NCI-H774 (cell line): ENCODE measurements around the gene TRMT10C.
"Not testable (repeated sequence)": the region's sequence is repeated elsewhere in the genome, so short reads cannot be mapped to it uniquely, and the experiment has no call there.

Experiments
- DNase-seq: peaks from one replicate; lab custom pipeline; 2025; lab: John Stamatoyannopoulos, UW

Gene TRMT10C

GRCh38 chr3:101561630-101562328, at the start of gene TRMT10C:
Gene TRMT10C (plus strand): TSS chr3:101561868. CDS start chr3:101564782, 2,914 bp downstream.
- DNase-seq = peak; percentile 93

DNA sequence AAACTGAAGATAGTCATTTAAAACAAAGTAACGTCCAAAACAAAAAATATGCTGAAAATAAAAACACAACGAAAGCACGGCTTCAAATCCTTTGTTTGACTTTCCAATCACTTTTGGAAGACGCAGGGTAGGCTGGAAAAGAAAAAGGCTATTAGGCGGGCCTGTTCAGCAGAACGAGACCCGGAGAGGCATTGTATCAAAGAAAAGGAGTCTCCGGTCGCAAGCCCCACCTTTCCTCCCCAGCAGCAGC, 49.3 kb upstream of the TRMT10C start:
- DNase-seq = no peak

DNA sequence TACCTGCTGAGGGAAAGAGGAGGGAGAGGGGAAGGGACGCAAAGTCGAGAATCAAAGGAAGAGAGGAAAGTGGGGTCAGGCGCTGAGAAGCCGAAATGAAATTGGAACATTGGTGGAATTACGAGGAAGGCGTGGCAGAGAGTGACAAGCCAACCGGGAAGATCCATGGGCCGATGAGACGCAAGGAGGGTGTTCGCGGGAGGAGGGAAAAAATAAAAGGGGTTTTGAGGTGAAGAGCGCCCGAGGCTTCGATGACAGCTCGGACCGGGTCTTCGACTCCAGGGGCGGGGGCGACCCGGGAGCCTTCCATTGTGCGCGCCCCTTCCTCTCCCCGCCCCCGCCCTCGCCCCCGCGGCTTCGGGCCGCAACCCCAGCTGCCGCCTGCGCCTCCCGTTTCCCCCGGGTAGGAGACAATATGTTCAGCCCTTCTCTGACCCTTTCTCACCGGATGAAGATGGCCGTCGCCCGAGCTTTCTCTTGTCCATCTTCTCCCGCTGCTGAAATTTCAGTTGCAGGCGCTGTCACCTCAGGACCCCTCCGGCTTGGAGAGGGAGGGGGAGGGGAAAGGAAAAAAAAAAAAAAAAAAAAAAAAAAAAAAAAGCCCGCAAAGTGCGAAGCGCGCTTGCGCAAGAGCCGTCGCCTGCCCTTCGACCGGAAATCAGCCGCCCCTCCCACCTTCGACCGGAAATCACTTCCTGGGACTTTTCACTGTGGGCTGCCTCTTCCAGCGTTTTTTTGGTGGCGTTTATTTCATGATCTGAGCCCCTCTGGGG, 48.8 kb upstream of the TRMT10C start, which contains the start of gene SENP7:
TSS of gene SENP7 (minus strand) at position 567 of the 773 bp plus-strand sequence. CDS start at position 485, 82 bp downstream.
- DNase-seq = peak; percentile 80

- DNase-seq = no peak
Measured at GRCh38 chr3:101513419-101513986, 48.2 kb upstream of the TRMT10C start.

DNA sequence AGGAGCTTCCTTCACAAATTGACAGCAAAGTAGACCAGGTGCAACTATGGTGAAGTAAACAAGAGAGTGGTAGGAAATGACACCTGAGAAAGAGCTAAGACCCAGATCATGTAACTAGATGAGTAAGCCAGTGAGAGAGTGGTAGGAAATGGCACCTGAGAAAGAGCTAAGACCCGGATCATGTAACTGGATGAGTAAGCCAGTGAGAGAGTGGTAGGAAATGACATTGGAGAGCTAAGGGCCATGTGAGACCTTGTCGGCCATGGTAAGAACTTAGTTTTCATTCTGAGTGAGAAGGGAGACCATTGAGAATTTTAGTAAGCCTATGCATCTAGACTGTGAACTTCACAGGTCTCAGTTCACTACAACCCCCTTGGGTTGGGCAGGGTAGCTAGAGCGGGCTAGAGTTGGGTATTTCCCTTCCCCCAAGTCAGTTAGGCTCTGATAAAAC, 43.2 kb upstream of the TRMT10C start:
- DNase-seq = no peak

DNA sequence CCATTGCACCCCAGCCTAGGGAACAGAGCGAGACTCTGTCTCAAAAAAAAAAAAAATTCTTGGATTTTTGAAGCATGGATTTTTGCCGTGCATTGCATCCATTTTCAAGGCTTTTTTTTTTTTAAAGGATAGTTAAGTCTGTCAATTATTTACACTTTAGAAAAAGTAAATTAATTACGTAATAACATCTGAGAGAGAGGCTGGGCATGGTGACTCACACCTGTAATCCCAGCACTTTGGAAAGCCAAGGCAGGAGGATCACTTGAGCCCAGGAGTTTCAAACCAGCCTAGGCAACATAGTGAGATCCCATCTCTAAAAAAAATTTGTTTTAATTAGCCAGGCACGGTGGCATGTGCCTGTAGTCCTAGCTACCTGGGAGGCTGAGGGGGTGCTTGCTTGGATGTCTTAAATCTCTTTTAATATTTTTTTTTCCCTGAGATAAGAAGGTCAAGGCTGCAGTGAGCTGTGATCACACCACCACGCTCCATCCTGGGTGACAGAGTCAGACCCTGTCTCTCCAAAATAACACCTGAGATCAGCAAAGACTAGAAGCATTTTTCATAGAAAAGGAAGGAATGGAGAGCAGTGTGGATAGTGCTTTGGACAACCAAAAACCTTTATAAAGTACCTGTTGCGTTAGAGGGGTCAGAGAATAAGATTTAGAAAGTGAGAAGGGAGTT, 41.8 kb upstream of the TRMT10C start:
- DNase-seq = no peak

- no peak for DNase-seq
Measured at GRCh38 chr3:101521211-101521701, 40.4 kb upstream of the TRMT10C start.

DNA sequence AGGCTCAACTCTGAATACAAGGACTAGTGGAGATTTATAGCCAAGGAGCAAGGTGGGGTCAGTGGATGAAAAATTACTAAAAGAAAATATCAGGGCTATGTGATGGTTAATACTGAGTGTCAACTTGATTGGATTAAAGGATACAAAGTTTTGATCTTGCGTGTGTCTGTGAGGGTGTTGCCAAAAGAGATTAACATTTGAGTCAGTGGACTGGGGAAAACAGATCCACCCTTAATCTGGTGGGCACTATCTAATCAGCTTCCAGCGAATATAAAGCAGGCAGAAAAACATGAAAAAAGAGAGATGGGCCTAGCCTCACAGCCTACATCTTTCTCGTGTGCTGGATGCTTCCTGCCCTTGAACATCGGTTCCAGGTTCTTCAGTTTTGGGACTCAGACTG, 34.2 kb upstream of the TRMT10C start:
- DNase-seq = no peak

DNA sequence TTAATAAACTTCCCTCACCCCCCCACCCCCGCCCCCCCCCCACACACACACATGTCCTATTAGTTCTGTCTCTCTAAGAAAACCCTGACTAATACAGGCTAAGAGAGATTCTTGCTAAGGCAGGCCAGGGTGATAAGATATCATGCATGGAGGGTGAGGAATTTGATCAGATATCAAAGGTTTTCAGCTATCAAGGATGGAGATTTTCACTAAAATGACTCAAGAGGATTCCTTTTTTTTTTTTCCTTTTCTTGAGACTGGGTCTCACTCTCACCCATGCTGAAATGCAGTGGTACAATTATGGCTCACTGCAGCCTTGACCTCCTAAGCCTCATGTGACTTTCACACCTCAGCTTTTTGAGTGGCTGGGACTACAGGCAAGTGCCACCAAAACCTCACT, 33.8 kb upstream of the TRMT10C start:
- DNase-seq = no peak

DNA sequence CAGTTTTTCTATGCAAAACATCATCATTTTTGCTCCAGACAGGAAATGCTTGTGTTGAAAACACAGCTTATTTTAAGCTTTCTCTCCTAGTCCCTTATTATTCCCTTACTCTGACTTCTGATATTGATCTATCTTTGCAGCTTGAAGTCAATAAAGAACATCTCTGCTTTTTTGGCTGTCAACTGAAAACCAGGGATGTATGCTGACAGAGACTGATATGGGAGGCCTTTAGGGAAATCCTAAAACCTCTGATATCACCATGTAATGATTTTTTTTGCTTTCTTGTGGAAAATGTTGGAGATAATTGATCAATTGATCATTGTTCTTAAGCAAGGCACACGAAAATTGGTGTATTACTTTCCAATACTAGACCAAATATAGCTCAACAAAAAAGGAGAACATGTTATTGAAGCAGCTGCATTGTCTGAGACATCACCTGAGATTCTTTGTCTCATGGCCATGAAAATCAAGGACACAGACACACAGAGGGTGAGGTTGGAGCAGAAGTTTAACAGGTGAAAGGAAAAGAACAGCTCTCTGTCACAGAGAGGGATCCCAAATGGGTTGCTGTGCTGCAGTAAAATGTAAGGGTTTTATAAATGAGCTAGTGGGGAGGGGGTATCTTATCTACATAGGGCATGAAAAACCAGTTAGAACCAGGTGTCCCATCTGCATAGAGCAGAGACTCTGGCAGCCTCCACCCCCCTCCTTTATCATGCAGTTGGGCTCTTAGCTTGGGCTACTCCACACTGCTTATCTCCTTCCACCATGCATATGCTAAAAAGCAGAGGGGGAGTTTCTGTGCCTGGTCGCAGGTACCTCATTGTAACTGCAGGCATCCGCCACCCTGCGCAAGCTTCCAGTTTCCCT, 31.6 kb upstream of the TRMT10C start:
- no peak for DNase-seq

DNA sequence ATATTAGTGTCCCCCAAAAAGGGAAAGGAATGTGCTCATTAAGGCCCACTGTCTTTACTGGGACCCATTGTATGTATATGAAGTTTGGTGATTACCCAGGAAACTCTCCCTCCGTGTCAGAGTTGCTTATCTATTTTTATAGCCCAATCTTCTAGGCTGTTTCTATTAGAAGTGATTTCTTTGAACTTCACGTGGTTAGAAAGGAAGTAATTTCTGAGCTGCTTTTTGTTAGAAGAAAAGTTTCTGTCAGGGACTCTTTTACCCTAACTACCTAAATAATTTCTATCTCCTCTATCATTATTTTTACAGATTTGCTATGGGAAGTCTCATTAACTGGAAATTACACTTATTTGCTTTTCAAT, 31.0 kb upstream of the TRMT10C start:
- no peak for DNase-seq

- DNase-seq = no peak
Measured at GRCh38 chr3:101531473-101532086, 30.1 kb upstream of the TRMT10C start.

- DNase-seq = no peak
Measured at GRCh38 chr3:101532783-101533602, 28.7 kb upstream of the TRMT10C start.

GRCh38 chr3:101533603-101533968, 28.1 kb upstream of the TRMT10C start:
- no peak for DNase-seq

DNA sequence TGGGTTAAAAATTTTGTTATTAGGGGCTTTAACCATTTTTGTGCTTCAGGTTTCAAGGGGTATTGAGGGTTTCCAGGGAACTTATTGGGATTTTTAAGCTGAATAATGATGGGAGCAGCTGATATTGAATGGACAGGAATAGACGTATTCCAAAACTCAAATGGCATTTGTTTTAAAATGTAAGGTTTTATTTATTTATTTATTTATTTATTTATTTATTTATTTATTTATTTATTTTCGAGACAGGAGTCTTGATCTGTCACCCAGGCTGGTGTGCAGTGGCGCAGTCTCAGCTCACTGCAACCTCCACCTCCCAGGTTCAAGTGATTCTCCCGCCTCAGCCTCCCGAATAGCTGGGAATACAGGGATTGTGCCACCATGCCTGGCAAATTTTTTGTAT, 26.4 kb upstream of the TRMT10C start:
- DNase-seq = no peak

DNA sequence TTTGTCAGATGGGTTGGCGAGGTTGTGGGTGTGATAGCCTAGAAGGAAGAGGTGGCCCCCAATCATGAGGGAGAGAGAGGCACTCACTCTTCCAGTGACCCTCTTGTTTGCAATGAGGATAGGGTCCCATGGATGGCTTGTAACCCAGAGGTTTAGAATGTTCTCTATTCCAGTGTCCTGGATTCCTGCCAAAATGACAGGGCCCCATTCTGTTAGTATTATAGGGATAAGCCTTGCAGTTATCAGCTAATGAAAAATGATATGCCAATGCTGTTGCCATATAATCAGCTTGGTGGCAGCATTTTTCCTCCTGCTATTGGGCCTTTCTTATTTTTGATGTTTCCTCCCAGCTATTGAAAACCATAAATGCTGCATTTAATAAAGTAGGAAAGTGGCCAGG, 25.4 kb upstream of the TRMT10C start:
- no peak for DNase-seq

- not testable (repeated sequence) for DNase-seq
Measured at GRCh38 chr3:101536955-101537354, 24.7 kb upstream of the TRMT10C start.

DNA sequence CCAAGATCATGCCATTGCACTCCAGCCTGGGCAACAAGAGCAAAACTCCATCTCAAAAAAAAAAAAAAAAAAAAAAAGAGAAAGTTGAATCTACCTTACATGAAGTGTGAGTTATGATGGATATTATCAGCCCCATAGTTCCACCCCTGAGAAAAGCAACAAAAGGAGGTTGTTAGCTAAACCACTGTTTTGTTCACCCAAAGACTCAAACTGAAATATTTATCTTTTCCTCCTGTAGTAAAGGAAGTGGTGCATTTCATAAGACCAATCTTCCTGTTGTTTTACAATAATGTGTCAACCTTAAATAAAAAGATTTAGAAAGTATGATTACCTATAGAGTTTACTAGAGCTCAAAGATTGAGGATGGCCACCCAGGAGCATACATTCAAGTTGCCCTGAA, 18.7 kb upstream of the TRMT10C start:
- DNase-seq = no peak

GRCh38 chr3:101544161-101544850, 17.4 kb upstream of the TRMT10C start:
- DNase-seq = no peak
